HepG2 (cell line): Measurements from ENCODE around the gene PPP1R9B. TPM values are rescaled to one million over a fixed set of nuclear protein-coding genes. Genes with fewer than 3 reads are reported as not detected.
A peak's percentile ranks its signal among the peaks of the same experiment; 100 is the strongest.

Source experiments
- AKAP8 ChIP-seq: sonication (generic); formaldehyde crosslinking; IDR thresholded peaks from 2 replicates; pipeline ENCODE4 v1.5.1; 2020; ENCODE audit warnings: mild to moderate bottlenecking, missing genetic modification reagents
- CAMTA2 ChIP-seq: sonication (generic); formaldehyde crosslinking; IDR thresholded peaks from 2 replicates; pipeline ENCODE4 v1.4.0; 2020; ENCODE audit warnings: mild to moderate bottlenecking, missing genetic modification reagents, borderline replicate concordance
- CBFB ChIP-seq: sonication (generic); formaldehyde crosslinking; IDR thresholded peaks from 2 replicates; pipeline ENCODE4 v1.4.0; 2020; ENCODE audit warnings: missing genetic modification reagents
- CENPT ChIP-seq: sonication (generic); formaldehyde crosslinking; IDR thresholded peaks from 2 replicates; pipeline ENCODE4 v1.8.0; 2022; ENCODE audit warnings: low read depth, mild to moderate bottlenecking, moderate library complexity, missing genetic modification reagents
- NFAT5 ChIP-seq: sonication (generic); formaldehyde crosslinking; IDR thresholded peaks from 2 replicates; pipeline ENCODE4 v1.4.0; 2020; ENCODE audit warnings: missing genetic modification reagents
- PCBP1 ChIP-seq: fragments of 200-400 bp; formaldehyde crosslinking; IDR thresholded peaks from 2 replicates; pipeline ENCODE4 v1.6.1; 2017; ENCODE audit warnings: mild to moderate bottlenecking, low read depth, low read length, borderline replicate concordance
- PHF21A ChIP-seq: sonication (generic); formaldehyde crosslinking; IDR thresholded peaks from 2 replicates; pipeline ENCODE4 v1.5.0; 2020; ENCODE audit warnings: mild to moderate bottlenecking, missing genetic modification reagents
- RORA ChIP-seq: sonication (generic); formaldehyde crosslinking; IDR thresholded peaks from 2 replicates; pipeline ENCODE4 v1.5.0; 2020; ENCODE audit warnings: mild to moderate bottlenecking, missing genetic modification reagents, moderate library complexity
- ZNF180 ChIP-seq: sonication (generic); formaldehyde crosslinking; IDR thresholded peaks from 2 replicates; pipeline ENCODE4 v1.4.0; 2020; ENCODE audit warnings: low read depth, missing genetic modification reagents, borderline replicate concordance
- ZNF282 ChIP-seq: fragments of 450-650 bp; IDR thresholded peaks from 2 replicates; pipeline ENCODE4 v1.6.1; 2018; ENCODE audit not compliant: partially characterized antibody
- ZNF3 ChIP-seq: IDR thresholded peaks from 2 replicates; pipeline ENCODE4 v1.7.0; 2017; ENCODE audit warnings: inconsistent platforms
- ZNF337 ChIP-seq: sonication (generic); formaldehyde crosslinking; IDR thresholded peaks from 2 replicates; pipeline ENCODE4 v1.5.1; 2020; ENCODE audit warnings: missing genetic modification reagents, low read depth, mild to moderate bottlenecking, borderline replicate concordance
- ZNF558 ChIP-seq: sonication (generic); formaldehyde crosslinking; IDR thresholded peaks from 2 replicates; pipeline ENCODE4 v1.9.0; 2022; ENCODE audit warnings: mild to moderate bottlenecking, missing genetic modification reagents, borderline replicate concordance
- ZNF644 ChIP-seq: IDR thresholded peaks from 2 replicates; pipeline ENCODE4 v1.6.1; 2016; ENCODE audit warnings: low read depth
- ZNF674 ChIP-seq: sonication (generic); formaldehyde crosslinking; IDR thresholded peaks from 2 replicates; pipeline ENCODE4 v1.5.0; 2020; ENCODE audit warnings: low read depth, mild to moderate bottlenecking, missing genetic modification reagents
- polyA plus RNA-seq, 8 experiments: library from polyadenylated mRNA; depleted of rRNA in 3 of 8; stranded (reverse) in 7 of 8; unstranded in 1 of 8; fragments of >200 nt; fragmentation: Illumina TruSeq in 4 of 8; extraction: Trizol in 4 of 8; gene quantifications; 2 replicates each; pipeline versions ENCODE4 v1.2.1 to v1.2.3, GENCODE V29; 2011 to 2016; ENCODE audit warnings: low read depth in 4 of 8, missing spikeins in 1 of 8, mixed read lengths in 1 of 8; ENCODE audit not compliant: insufficient read depth in 1 of 8
- total RNA-seq, 5 experiments: library from RNA; depleted of rRNA; stranded (reverse); fragments of >200 nt; fragmentation: Illumina TruSeq; extraction: Trizol; gene quantifications; 2 replicates each; pipeline ENCODE4 v1.2.3, GENCODE V29; 2016; ENCODE audit warnings: low read depth in 1 of 5
- TF ChIP-seq, protein P1 (sequence below): sonication (generic); formaldehyde crosslinking; IDR thresholded peaks from 2 replicates; pipeline ENCODE4 v1.5.0; 2020; ENCODE audit warnings: mild to moderate bottlenecking, missing genetic modification reagents, borderline replicate concordance
- TF ChIP-seq, protein P2 (sequence below): sonication (generic); formaldehyde crosslinking; conservative IDR thresholded peaks from 2 replicates; pipeline ENCODE4 v1.4.0; 2020; ENCODE audit warnings: missing genetic modification reagents
- TF ChIP-seq, protein P3 (sequence below): sonication (generic); formaldehyde crosslinking; IDR thresholded peaks from 2 replicates; pipeline ENCODE4 v1.5.0; 2020; ENCODE audit warnings: missing genetic modification reagents, mild to moderate bottlenecking, borderline replicate concordance

The PPP1R9B gene
- total and polyA plus RNA-seq, 2 of the 13 experiments (the other 11 are each of a cell fraction or from before 2014, with no cell fraction given), result 9.4 to 15.8 TPM

GRCh38 chr17:50148226-50149090, 2.0 kb downstream of the PPP1R9B start (continued):
- TF ChIP-seq, protein P1, sequence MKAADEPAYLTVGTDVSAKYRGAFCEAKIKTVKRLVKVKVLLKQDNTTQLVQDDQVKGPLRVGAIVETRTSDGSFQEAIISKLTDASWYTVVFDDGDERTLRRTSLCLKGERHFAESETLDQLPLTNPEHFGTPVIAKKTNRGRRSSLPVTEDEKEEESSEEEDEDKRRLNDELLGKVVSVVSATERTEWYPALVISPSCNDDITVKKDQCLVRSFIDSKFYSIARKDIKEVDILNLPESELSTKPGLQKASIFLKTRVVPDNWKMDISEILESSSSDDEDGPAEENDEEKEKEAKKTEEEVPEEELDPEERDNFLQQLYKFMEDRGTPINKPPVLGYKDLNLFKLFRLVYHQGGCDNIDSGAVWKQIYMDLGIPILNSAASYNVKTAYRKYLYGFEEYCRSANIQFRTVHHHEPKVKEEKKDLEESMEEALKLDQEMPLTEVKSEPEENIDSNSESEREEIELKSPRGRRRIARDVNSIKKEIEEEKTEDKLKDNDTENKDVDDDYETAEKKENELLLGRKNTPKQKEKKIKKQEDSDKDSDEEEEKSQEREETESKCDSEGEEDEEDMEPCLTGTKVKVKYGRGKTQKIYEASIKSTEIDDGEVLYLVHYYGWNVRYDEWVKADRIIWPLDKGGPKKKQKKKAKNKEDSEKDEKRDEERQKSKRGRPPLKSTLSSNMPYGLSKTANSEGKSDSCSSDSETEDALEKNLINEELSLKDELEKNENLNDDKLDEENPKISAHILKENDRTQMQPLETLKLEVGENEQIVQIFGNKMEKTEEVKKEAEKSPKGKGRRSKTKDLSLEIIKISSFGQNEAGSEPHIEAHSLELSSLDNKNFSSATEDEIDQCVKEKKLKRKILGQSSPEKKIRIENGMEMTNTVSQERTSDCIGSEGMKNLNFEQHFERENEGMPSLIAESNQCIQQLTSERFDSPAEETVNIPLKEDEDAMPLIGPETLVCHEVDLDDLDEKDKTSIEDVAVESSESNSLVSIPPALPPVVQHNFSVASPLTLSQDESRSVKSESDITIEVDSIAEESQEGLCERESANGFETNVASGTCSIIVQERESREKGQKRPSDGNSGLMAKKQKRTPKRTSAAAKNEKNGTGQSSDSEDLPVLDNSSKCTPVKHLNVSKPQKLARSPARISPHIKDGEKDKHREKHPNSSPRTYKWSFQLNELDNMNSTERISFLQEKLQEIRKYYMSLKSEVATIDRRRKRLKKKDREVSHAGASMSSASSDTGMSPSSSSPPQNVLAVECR (CRISPR knock-in tag), result peak; percentile 66
- TF ChIP-seq NFAT5 (CRISPR knock-in tag) (no peak), ZNF180 (CRISPR knock-in tag) (no peak), CAMTA2 (CRISPR knock-in tag) (no peak), ZNF3 (CRISPR knock-in tag) (no peak), ZNF644 (CRISPR knock-in tag) (no peak), PCBP1 (no peak), ZNF282 (no peak), ZNF674 (CRISPR knock-in tag) (no peak), ZNF337 (CRISPR knock-in tag) (no peak), ZNF558 (CRISPR knock-in tag) (no peak), AKAP8 (CRISPR knock-in tag) (no peak), PHF21A (CRISPR knock-in tag) (no peak), RORA (no peak), CENPT (CRISPR knock-in tag) (no peak), CBFB (no peak)
- TF ChIP-seq, protein P2, sequence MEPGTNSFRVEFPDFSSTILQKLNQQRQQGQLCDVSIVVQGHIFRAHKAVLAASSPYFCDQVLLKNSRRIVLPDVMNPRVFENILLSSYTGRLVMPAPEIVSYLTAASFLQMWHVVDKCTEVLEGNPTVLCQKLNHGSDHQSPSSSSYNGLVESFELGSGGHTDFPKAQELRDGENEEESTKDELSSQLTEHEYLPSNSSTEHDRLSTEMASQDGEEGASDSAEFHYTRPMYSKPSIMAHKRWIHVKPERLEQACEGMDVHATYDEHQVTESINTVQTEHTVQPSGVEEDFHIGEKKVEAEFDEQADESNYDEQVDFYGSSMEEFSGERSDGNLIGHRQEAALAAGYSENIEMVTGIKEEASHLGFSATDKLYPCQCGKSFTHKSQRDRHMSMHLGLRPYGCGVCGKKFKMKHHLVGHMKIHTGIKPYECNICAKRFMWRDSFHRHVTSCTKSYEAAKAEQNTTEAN (CRISPR knock-in tag), result no peak
- TF ChIP-seq, protein P3, sequence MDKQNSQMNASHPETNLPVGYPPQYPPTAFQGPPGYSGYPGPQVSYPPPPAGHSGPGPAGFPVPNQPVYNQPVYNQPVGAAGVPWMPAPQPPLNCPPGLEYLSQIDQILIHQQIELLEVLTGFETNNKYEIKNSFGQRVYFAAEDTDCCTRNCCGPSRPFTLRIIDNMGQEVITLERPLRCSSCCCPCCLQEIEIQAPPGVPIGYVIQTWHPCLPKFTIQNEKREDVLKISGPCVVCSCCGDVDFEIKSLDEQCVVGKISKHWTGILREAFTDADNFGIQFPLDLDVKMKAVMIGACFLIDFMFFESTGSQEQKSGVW (CRISPR knock-in tag), result no peak
